PC-3 (cell line): Measurements from ENCODE around the gene KLHL12. TPM values are rescaled to one million over a fixed set of nuclear protein-coding genes. Genes with fewer than 3 reads are reported as not detected.
A peak's percentile ranks its signal among the peaks of the same experiment; 100 is the strongest.

Source experiments
- ATAC-seq: fragments of 200-7000 bp; cut with Tn5 transposase; 2 replicates; pipeline ENCODE4 v1.9.1; 2020; ENCODE audit warnings: mild to moderate bottlenecking, moderate library complexity
- BruUV-seq: library from RNA; stranded (reverse); fragments of 400-500 nt; replicated peaks from 2 replicates; lab custom pipeline; 2021; lab: Mats Ljungman, UMichigan
- CTCF ChIA-PET: fragments of 300-600 bp; sonication (Branson Sonifier 250); formaldehyde crosslinking; loops from one replicate; lab custom pipeline; 2022; ENCODE audit warnings: antibody characterized with exemption; lab: Charles Lee
- POLR2A ChIA-PET: fragments of 300-600 bp; sonication (Branson Sonifier 250); formaldehyde crosslinking; loops from one replicate; lab custom pipeline; 2022; ENCODE audit warnings: antibody characterized with exemption; ENCODE audit not compliant: unreplicated experiment; lab: Charles Lee
- DNase-seq: peaks from one replicate; pipeline ENCODE4 v3.0.0-alpha.2; 2015
- H2AFZ ChIP-seq: fragments of 300-600 bp; sonication (generic); 2 replicates; pipeline ENCODE4 v1.6.0; 2016; ENCODE audit warnings: antibody characterized with exemption, low read length
- H3F3A ChIP-seq: fragments of 300-600 bp; sonication (generic); one replicate; pipeline ENCODE4 v1.6.0; 2017; ENCODE audit warnings: antibody characterized with exemption, low read length, control low read depth, mild to moderate bottlenecking; ENCODE audit not compliant: unreplicated experiment
- H3K27ac ChIP-seq: fragments of 300-600 bp; sonication (generic); 2 replicates; pipeline ENCODE4 v1.5.1; 2016; ENCODE audit warnings: mild to moderate bottlenecking, low read length
- H3K27me3 ChIP-seq: fragments of 300-600 bp; sonication (generic); 2 replicates; pipeline ENCODE4 v1.6.1; 2016; ENCODE audit warnings: low read length, mixed read lengths
- H3K36me3 ChIP-seq: fragments of 300-600 bp; sonication (generic); 2 replicates; pipeline ENCODE4 v1.6.1; 2016; ENCODE audit warnings: low read depth, mixed run types, low read length, mixed read lengths
- H3K4me1 ChIP-seq: fragments of 300-600 bp; sonication (generic); 2 replicates; pipeline ENCODE4 v1.5.1; 2016; ENCODE audit warnings: low read length; ENCODE audit not compliant: insufficient read depth
- H3K4me2 ChIP-seq: fragments of 300-600 bp; sonication (generic); 2 replicates; pipeline ENCODE4 v1.6.0; 2016; ENCODE audit warnings: low read length
- H3K4me3 ChIP-seq: fragments of 300-600 bp; sonication (generic); 2 replicates; pipeline ENCODE4 v1.5.1; 2016; ENCODE audit warnings: mild to moderate bottlenecking, low read length, mixed read lengths
- H3K79me2 ChIP-seq: fragments of 300-600 bp; sonication (generic); 2 replicates; pipeline ENCODE4 v1.6.1; 2017; ENCODE audit warnings: low read length, mixed read lengths
- H3K9ac ChIP-seq: fragments of 300-600 bp; sonication (generic); 2 replicates; pipeline ENCODE4 v1.6.0; 2016; ENCODE audit warnings: mild to moderate bottlenecking, low read length
- H3K9me2 ChIP-seq: fragments of 300-600 bp; sonication (generic); replicated peaks from 2 replicates; pipeline ENCODE4 v1.6.1; 2016; ENCODE audit warnings: mixed run types, low read length, mixed read lengths
- H3K9me3 ChIP-seq: fragments of 300-600 bp; sonication (generic); 2 replicates; pipeline ENCODE4 v1.6.1; 2016; ENCODE audit warnings: low read length, mixed read lengths
- H4K20me1 ChIP-seq: fragments of 300-600 bp; sonication (generic); 2 replicates; pipeline ENCODE4 v1.6.1; 2016; ENCODE audit warnings: low read length, mixed read lengths
- CTCF ChIP-seq: fragments of 300-600 bp; sonication (generic); conservative IDR thresholded peaks from 2 replicates; pipeline ENCODE4 v1.5.1; 2017; ENCODE audit warnings: antibody characterized with exemption, low read depth, mild to moderate bottlenecking, low read length
- EZH2 ChIP-seq: fragments of 300-600 bp; sonication (generic); IDR thresholded peaks from one replicate; pipeline ENCODE4 v1.6.1; 2017; ENCODE audit warnings: antibody characterized with exemption, mild to moderate bottlenecking, low read length; ENCODE audit not compliant: unreplicated experiment
- EZH2phosphoT487 ChIP-seq: fragments of 300-600 bp; sonication (generic); IDR thresholded peaks from 2 replicates; pipeline ENCODE4 v1.6.1; 2018; ENCODE audit warnings: mild to moderate bottlenecking, antibody characterized with exemption, low read length, borderline replicate concordance
- intact Hi-C: fragments of 100-400 bp; cut with micrococcal nuclease; formaldehyde crosslinking; loops from 2 replicates; pipeline ENCODE4 v1.9.0; 2023
- total RNA-seq: library from RNA; depleted of rRNA; stranded (reverse); fragments of >200 nt; gene quantifications from 2 replicates; pipeline ENCODE4 v1.2.3, GENCODE V29; 2014

The KLHL12 gene
- total RNA-seq, 1 experiment from 2014 or later, result 25.2 TPM

- H3K27me3 ChIP-seq, result no peaks in the 10 kb centered on the region
- ATAC-seq (no peak), DNase-seq (no peak)
- H3K9me2 ChIP-seq, result no peaks in the 10 kb centered on the region
- ChIA-PET CTCF (no interaction called here), POLR2A (no interaction called here)
- H3K27ac ChIP-seq, result no peak overlapping the region
- H3K9ac ChIP-seq, result no peak overlapping the region
- H3K79me2 ChIP-seq, result no peaks in the 10 kb centered on the region
- peaks cover 3% of the 10 kb centered on the region; the same call in 1 of the 2 replicates for H3K4me1 ChIP-seq
- H2AFZ ChIP-seq, result no peak overlapping the region
- no peak overlapping the region for H3K4me2 ChIP-seq
- BruUV-seq, result no TSS peak
- no peak for TF ChIP-seq EZH2
- no peak for TF ChIP-seq CTCF
- TF ChIP-seq EZH2phosphoT487, result no peak
- no peaks in the 10 kb centered on the region for H3K9me3 ChIP-seq
- intact Hi-C loops, result no loop called here
- no peaks in the 10 kb centered on the region for H3K36me3 ChIP-seq
- no peak overlapping the region for H3K4me3 ChIP-seq
- no peaks in the 10 kb centered on the region for H3F3A ChIP-seq
- no peaks in the 10 kb centered on the region for H4K20me1 ChIP-seq
Observed at GRCh38 chr1:202873026-202873425, 54.0 kb downstream of the KLHL12 start.

GRCh38 chr1:202871367-202871766 is 55.7 kb downstream of the KLHL12 start:
- ATAC-seq (0 out of 2 replicates have a peak, but pooled peaks have one; percentile 18), DNase-seq (peak; percentile 36)
- Histone ChIP-seq H3F3A (no peaks in the 10 kb centered on the region), H3K9ac (no peak overlapping the region), H3K9me2 (no peaks in the 10 kb centered on the region), H4K20me1 (no peaks in the 10 kb centered on the region), H3K4me2 (no peak overlapping the region), H3K4me3 (no peak overlapping the region), H3K9me3 (no peaks in the 10 kb centered on the region), H3K79me2 (no peaks in the 10 kb centered on the region), H3K27me3 (no peaks in the 10 kb centered on the region), H3K4me1 (peaks cover 3% of the 10 kb centered on the region; the same call in 1 of the 2 replicates), H2AFZ (no peak overlapping the region), H3K27ac (no peak overlapping the region), H3K36me3 (no peaks in the 10 kb centered on the region)
- BruUV-seq, result no TSS peak
- TF ChIP-seq CTCF, result no peak
- TF ChIP-seq EZH2phosphoT487, result no peak
- no peak for TF ChIP-seq EZH2
- CTCF ChIA-PET, result no interaction called here
- POLR2A ChIA-PET, result no interaction called here
- intact Hi-C loops, result no loop called here

- BruUV-seq, result no TSS peak
- DNase-seq, result no peak
- peaks cover 14% of the 10 kb centered on the region; the same call in 1 of the 2 replicates for H3K4me1 ChIP-seq
- H3K27me3 ChIP-seq, result no peaks in the 10 kb centered on the region
- H3K9ac ChIP-seq, result no peak overlapping the region
- ChIA-PET CTCF (no interaction called here), POLR2A (no interaction called here)
- intact Hi-C loops, result no loop called here
- no peak for ATAC-seq
- no peak overlapping the region for H3K27ac ChIP-seq
- TF ChIP-seq CTCF (no peak), EZH2 (no peak), EZH2phosphoT487 (no peak)
- H3K9me3 ChIP-seq, result no peaks in the 10 kb centered on the region
- 0 out of 2 replicates have a peak, but pooled peaks cover 6% of the 10 kb centered on the region for H3K79me2 ChIP-seq
- H3K4me3 ChIP-seq, result no peak overlapping the region
- no peaks in the 10 kb centered on the region for H3K9me2 ChIP-seq
- H4K20me1 ChIP-seq, result no peaks in the 10 kb centered on the region
- H2AFZ ChIP-seq, result no peak overlapping the region
- H3K36me3 ChIP-seq, result no peaks in the 10 kb centered on the region
- H3K4me2 ChIP-seq, result peak overlapping the region; percentile 86
- no peaks in the 10 kb centered on the region for H3F3A ChIP-seq
Observed at GRCh38 chr1:202862679-202863560, 64.1 kb downstream of the KLHL12 start.
